K562 (cell line): Measurements from ENCODE around the gene SYMPK. TPM values are rescaled to one million over a fixed set of nuclear protein-coding genes. Genes with fewer than 3 reads are reported as not detected.

Experiments used
- CCAR2 ChIP-seq: fragments of 200-400 bp; formaldehyde crosslinking; IDR thresholded peaks from 2 replicates; pipeline ENCODE4 v1.6.1; 2017; ENCODE audit warnings: mild to moderate bottlenecking, low read depth, low read length
- DACH1 ChIP-seq: fragments of 450-650 bp; IDR thresholded peaks from 2 replicates; pipeline ENCODE4 v1.6.1; 2018; ENCODE audit not compliant: partially characterized antibody
- DIDO1 ChIP-seq: fragments of 450-650 bp; IDR thresholded peaks from 2 replicates; pipeline ENCODE4 v1.6.1; 2016; ENCODE audit warnings: low read depth, missing biosample characterization, missing genetic modification characterization
- EHMT2 ChIP-seq: fragments of 450-650 bp; IDR thresholded peaks from 2 replicates; pipeline ENCODE4 v1.6.1; 2018; ENCODE audit warnings: antibody characterized with exemption
- EWSR1 ChIP-seq: fragments of 450-650 bp; IDR thresholded peaks from 2 replicates; pipeline ENCODE4 v1.6.1; 2018; ENCODE audit warnings: borderline replicate concordance, mild to moderate bottlenecking, low read depth, moderate library complexity; ENCODE audit not compliant: partially characterized antibody
- FOXJ2 ChIP-seq: fragments of 200-800 bp; sonication (Bioruptor generic); IDR thresholded peaks from 2 replicates; pipeline ENCODE4 v1.6.1; 2016; ENCODE audit warnings: missing genetic modification characterization, missing compliant biosample characterization
- HDAC8 ChIP-seq: fragments of 450-650 bp; IDR thresholded peaks from 2 replicates; pipeline ENCODE4 v1.6.1; 2016; ENCODE audit warnings: mild to moderate bottlenecking, missing genetic modification characterization, moderate library complexity, missing compliant biosample characterization
- HLTF ChIP-seq: fragments of 450-650 bp; IDR thresholded peaks from 2 replicates; pipeline ENCODE4 v1.6.1; 2016
- MLX ChIP-seq, 2 experiments: fragments of 450-650 bp in 1 of 2; sonication (generic) in 1 of 2; formaldehyde crosslinking; conservative IDR thresholded peaks; 2 replicates each; pipeline versions ENCODE4 v1.4.0 to v1.8.1; 2020 to 2022; ENCODE audit warnings: mild to moderate bottlenecking in 1 of 2, missing genetic modification reagents in 1 of 2
- MTA2 ChIP-seq: fragments of 450-650 bp; IDR thresholded peaks from 2 replicates; pipeline ENCODE4 v1.6.1; 2016; ENCODE audit warnings: low read depth
- NKRF ChIP-seq: fragments of 450-650 bp; IDR thresholded peaks from 2 replicates; pipeline ENCODE4 v1.6.1; 2016; ENCODE audit warnings: borderline replicate concordance
- POLR2B ChIP-seq: fragments of 450-650 bp; IDR thresholded peaks from 2 replicates; pipeline ENCODE4 v1.6.1; 2018; ENCODE audit warnings: low read depth; ENCODE audit not compliant: partially characterized antibody
- RBFOX2 ChIP-seq: fragments of 200-400 bp; formaldehyde crosslinking; IDR thresholded peaks from 2 replicates; pipeline ENCODE4 v1.6.1; 2017; ENCODE audit warnings: low read depth, mild to moderate bottlenecking, low read length, moderate library complexity
- RBM39 ChIP-seq: fragments of 200-400 bp; formaldehyde crosslinking; optimal IDR thresholded peaks from 2 replicates; pipeline ENCODE3; 2018; ENCODE audit warnings: low read depth, low read length
- SFPQ ChIP-seq: fragments of 200-400 bp; formaldehyde crosslinking; IDR thresholded peaks from 2 replicates; pipeline ENCODE4 v1.6.1; 2017; ENCODE audit warnings: mild to moderate bottlenecking, low read depth, low read length, moderate library complexity
- SIN3B ChIP-seq: fragments of 450-650 bp; IDR thresholded peaks from 2 replicates; pipeline ENCODE4 v1.6.1; 2017; ENCODE audit warnings: low read depth, mild to moderate bottlenecking, moderate library complexity
- SP1 ChIP-seq: sonication (generic); formaldehyde crosslinking; IDR thresholded peaks from 2 replicates; pipeline ENCODE4 v1.8.1; 2022; ENCODE audit warnings: mild to moderate bottlenecking, missing genetic modification reagents
- STAT5A ChIP-seq: IDR thresholded peaks from 2 replicates; pipeline ENCODE4 v1.6.1; 2012; ENCODE audit warnings: low read length, inconsistent platforms, borderline replicate concordance
- TAF15 ChIP-seq: fragments of 200-400 bp; formaldehyde crosslinking; IDR thresholded peaks from 2 replicates; pipeline ENCODE4 v1.6.1; 2017; ENCODE audit warnings: mild to moderate bottlenecking, low read depth, low read length, moderate library complexity
- XRCC3 ChIP-seq: fragments of 450-650 bp; IDR thresholded peaks from 2 replicates; pipeline ENCODE4 v1.6.1; 2017; ENCODE audit warnings: mild to moderate bottlenecking, moderate library complexity
- ZBTB17 ChIP-seq: fragments of 450-650 bp; formaldehyde crosslinking; IDR thresholded peaks from 2 replicates; pipeline ENCODE4 v1.4.0; 2020; ENCODE audit warnings: mild to moderate bottlenecking
- ZC3H4 ChIP-seq: sonication (generic); formaldehyde crosslinking; IDR thresholded peaks from 2 replicates; pipeline ENCODE4 v1.9.0; 2021; ENCODE audit warnings: missing genetic modification reagents, borderline replicate concordance
- ZNF143 ChIP-seq: sonication (generic); formaldehyde crosslinking; IDR thresholded peaks from 2 replicates; pipeline ENCODE4 v1.9.0; 2022; ENCODE audit warnings: mild to moderate bottlenecking, missing genetic modification reagents
- ZNF384 ChIP-seq: IDR thresholded peaks from 2 replicates; pipeline ENCODE4 v1.6.1; 2012; ENCODE audit warnings: low read depth, low read length, improper control_type of control experiment
- ZNF695 ChIP-seq: fragments of 450-650 bp; formaldehyde crosslinking; IDR thresholded peaks from 2 replicates; pipeline ENCODE4 v1.4.0; 2020; ENCODE audit warnings: mild to moderate bottlenecking, moderate library complexity
- polyA plus RNA-seq, 8 experiments: library from polyadenylated mRNA; depleted of rRNA in 4 of 8; stranded (reverse) in 5 of 8; unstranded in 3 of 8; fragments of >200 nt; fragmentation: Nextera tagmentation in 2 of 8; fragmentation: Illumina TruSeq in 1 of 8; extraction: Ambion mirVana in 2 of 8; extraction: Trizol in 1 of 8; gene quantifications; 2 replicates each; pipeline versions ENCODE4 v1.2.1 to v1.2.3, GENCODE V29; 2011 to 2014; ENCODE audit warnings: inconsistent platforms in 1 of 8, missing spikeins in 1 of 8
- total RNA-seq, 7 experiments: library from RNA; depleted of rRNA in 6 of 7; stranded (reverse); fragments of >200 nt in 6 of 7; fragmentation: Illumina TruSeq in 2 of 7; extraction: Trizol in 2 of 7; gene quantifications; 2 replicates each; pipeline versions ENCODE4 v1.2.1 to v1.2.3, GENCODE V29; 2011 to 2021; ENCODE audit warnings: low replicate concordance in 1 of 7

Gene SYMPK
- total and polyA plus RNA-seq, 9 of the 15 experiments (the other 6 are each of a cell fraction or from before 2014, with no cell fraction given): 0.73 to 95.5 (median 58.4) TPM

GRCh38 chr19:45770192-45771101, 92.5 kb downstream of the SYMPK start (continued):
- TF ChIP-seq ZNF143 (CRISPR knock-in tag) (0 out of 2 replicates have a peak, but pooled peaks have one; percentile 4), HDAC8 (tag) (no peak), EHMT2 (no peak), EWSR1 (no peak), HLTF (no peak), TAF15 (no peak), SFPQ (no peak), ZNF695 (CRISPR knock-in tag) (no peak), DACH1 (peak; percentile 92), SIN3B (peak; percentile 71), XRCC3 (no peak), ZBTB17 (0 out of 2 replicates have a peak, but pooled peaks have one; percentile 16), DIDO1 (tag) (no peak), STAT5A (no peak), POLR2B (peak; percentile 71), ZNF384 (no peak), CCAR2 (no peak), ZC3H4 (no peak), SP1 (CRISPR knock-in tag) (peak; percentile 94), MLX (CRISPR knock-in tag; conservative IDR thresholded peaks at IDR 0.05) (no peak), NKRF (peak; percentile 75; the same call in 1 of the 2 replicates), RBFOX2 (peak; percentile 84), FOXJ2 (no peak), RBM39 (no peak), MTA2 (no peak)
